Measurements from ENCODE around the gene SCLT1. TPM values are rescaled to one million over a fixed set of nuclear protein-coding genes. Genes with fewer than 3 reads are reported as not detected.

SCLT1 gene
- total and polyA plus RNA-seq, 2 of the 8 experiments (the other 6 are each of a cell fraction or from before 2014, with no cell fraction given): 4.8 to 13.1 TPM

DNA sequence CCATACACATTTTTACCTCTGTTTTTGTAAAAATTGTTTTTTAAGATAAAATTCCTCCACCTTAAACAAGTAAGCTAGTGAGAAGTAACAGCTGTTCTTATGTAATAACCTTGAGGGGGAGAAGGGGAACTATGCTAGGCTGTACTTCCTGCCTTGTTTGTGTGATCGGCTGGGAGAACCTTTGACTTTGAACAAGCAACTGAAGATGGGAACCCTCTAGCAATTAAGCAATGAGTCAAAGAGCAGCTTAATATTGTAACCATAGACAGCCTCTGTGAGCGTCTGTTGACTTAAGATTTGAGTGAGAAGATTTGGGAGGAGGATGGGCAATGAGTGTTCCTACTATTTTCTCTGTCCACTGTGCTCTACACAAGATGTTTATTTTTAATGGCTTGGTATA is 135.1 kb downstream of the SCLT1 start:
- no peaks in the 10 kb centered on the region for H3K36me3 ChIP-seq (ENCODE audit: control insufficient read depth in 2 of 4, insufficient read depth in 4 of 4, low read length in 3 of 4)
- no peak overlapping the region for H4K91ac ChIP-seq (replicated peaks; ENCODE audit: insufficient read length, low read length)
- no peak overlapping the region for H3K9ac ChIP-seq (replicated peaks in 1 of 4; ENCODE audit: extremely low read depth in 1 of 4, low read depth in 3 of 4, low read length in 3 of 4)
- H4K20me1 ChIP-seq (replicated peaks in 1 of 2; ENCODE audit: control insufficient read depth in 1 of 2, insufficient read depth in 2 of 2, low read length in 2 of 2): no peaks in the 10 kb centered on the region
- H2AFZ ChIP-seq (ENCODE audit: low read length): no peak overlapping the region
- no peak overlapping the region for H3K27ac ChIP-seq (ENCODE audit: low read depth, low read length)
- H2AK5ac ChIP-seq (ENCODE audit: low read depth, low read length): no peak overlapping the region
- H3K4me3 ChIP-seq (ENCODE audit: extremely low read depth in 1 of 4, insufficient read depth in 2 of 4, low read depth in 3 of 4, low read length in 4 of 4): no peak overlapping the region
- H3K23me2 ChIP-seq (ENCODE audit: low read depth, low read length): no peaks in the 10 kb centered on the region
- ChIA-PET POLR2A (ENCODE audit: partially characterized antibody) (no interaction called here), CTCF (ENCODE audit: partially characterized antibody) (no interaction called here)
- no peak overlapping the region for H3K23ac ChIP-seq (ENCODE audit: insufficient read length)
- no peak for FAIRE-seq
- H4K8ac ChIP-seq (ENCODE audit: extremely low read depth, insufficient read depth, low read length): no peak overlapping the region
- TF ChIP-seq EP300 (IDR thresholded peaks at IDR 0.05; ENCODE audit: borderline replicate concordance in 1 of 2, low read depth in 2 of 2, low read length in 2 of 2): no peak
- no peak for TF ChIP-seq JUND (IDR thresholded peaks at IDR 0.05; ENCODE audit: low read length)
- TF ChIP-seq MAFK (IDR thresholded peaks at IDR 0.05; ENCODE audit: low read depth, low read length): no peak
- TF ChIP-seq, protein P1, sequence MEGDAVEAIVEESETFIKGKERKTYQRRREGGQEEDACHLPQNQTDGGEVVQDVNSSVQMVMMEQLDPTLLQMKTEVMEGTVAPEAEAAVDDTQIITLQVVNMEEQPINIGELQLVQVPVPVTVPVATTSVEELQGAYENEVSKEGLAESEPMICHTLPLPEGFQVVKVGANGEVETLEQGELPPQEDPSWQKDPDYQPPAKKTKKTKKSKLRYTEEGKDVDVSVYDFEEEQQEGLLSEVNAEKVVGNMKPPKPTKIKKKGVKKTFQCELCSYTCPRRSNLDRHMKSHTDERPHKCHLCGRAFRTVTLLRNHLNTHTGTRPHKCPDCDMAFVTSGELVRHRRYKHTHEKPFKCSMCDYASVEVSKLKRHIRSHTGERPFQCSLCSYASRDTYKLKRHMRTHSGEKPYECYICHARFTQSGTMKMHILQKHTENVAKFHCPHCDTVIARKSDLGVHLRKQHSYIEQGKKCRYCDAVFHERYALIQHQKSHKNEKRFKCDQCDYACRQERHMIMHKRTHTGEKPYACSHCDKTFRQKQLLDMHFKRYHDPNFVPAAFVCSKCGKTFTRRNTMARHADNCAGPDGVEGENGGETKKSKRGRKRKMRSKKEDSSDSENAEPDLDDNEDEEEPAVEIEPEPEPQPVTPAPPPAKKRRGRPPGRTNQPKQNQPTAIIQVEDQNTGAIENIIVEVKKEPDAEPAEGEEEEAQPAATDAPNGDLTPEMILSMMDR (IDR thresholded peaks at IDR 0.05; ENCODE audit: control extremely low read depth in 1 of 3, insufficient read depth in 1 of 3, low read depth in 1 of 3, low read length in 3 of 3): no peak
- TF ChIP-seq, protein P2, sequence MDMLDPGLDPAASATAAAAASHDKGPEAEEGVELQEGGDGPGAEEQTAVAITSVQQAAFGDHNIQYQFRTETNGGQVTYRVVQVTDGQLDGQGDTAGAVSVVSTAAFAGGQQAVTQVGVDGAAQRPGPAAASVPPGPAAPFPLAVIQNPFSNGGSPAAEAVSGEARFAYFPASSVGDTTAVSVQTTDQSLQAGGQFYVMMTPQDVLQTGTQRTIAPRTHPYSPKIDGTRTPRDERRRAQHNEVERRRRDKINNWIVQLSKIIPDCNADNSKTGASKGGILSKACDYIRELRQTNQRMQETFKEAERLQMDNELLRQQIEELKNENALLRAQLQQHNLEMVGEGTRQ (IDR thresholded peaks at IDR 0.05; ENCODE audit: low read length): no peak
- TF ChIP-seq RBBP5 (IDR thresholded peaks at IDR 0.05; ENCODE audit: borderline replicate concordance, low read depth, low read length): no peak
- TF ChIP-seq TAF7 (optimal IDR thresholded peaks at IDR 0.05; ENCODE audit: borderline replicate concordance, low read depth, low read length): no peak
- no peak for TF ChIP-seq TAF1 (IDR thresholded peaks at IDR 0.05; ENCODE audit: low read depth, low read length)
- no peak for TF ChIP-seq BCL11A (IDR thresholded peaks at IDR 0.05; ENCODE audit: low read depth in 2 of 2, low read length in 2 of 2)
- TF ChIP-seq GTF2F1 (IDR thresholded peaks at IDR 0.05; ENCODE audit: borderline replicate concordance, low read depth, low read length): no peak
- TF ChIP-seq KDM4A (IDR thresholded peaks at IDR 0.05; ENCODE audit: low read depth, low read length, severe bottlenecking): no peak
- H3K18ac ChIP-seq (ENCODE audit: extremely low read depth, low read length): no peak overlapping the region
- no peak overlapping the region for H2BK20ac ChIP-seq (ENCODE audit: low read length)
- no peaks in the 10 kb centered on the region for H3K4me1 ChIP-seq (replicated peaks in 1 of 4; ENCODE audit: control insufficient read depth in 3 of 4, insufficient read depth in 4 of 4, low read length in 3 of 4)
- no peak overlapping the region for H2BK12ac ChIP-seq (ENCODE audit: low read depth, low read length)
- no peak overlapping the region for H2BK120ac ChIP-seq (replicated peaks; ENCODE audit: low read depth, low read length)
- H3K4ac ChIP-seq (replicated peaks; ENCODE audit: insufficient read length, low read depth, low read length): no peak overlapping the region
- no peak overlapping the region for H2BK15ac ChIP-seq (ENCODE audit: low read length)
- H3K79me1 ChIP-seq (ENCODE audit: low read depth, low read length): no peaks in the 10 kb centered on the region
- H3K14ac ChIP-seq (ENCODE audit: insufficient read length): no peak overlapping the region
- no peaks in the 10 kb centered on the region for H3K27me3 ChIP-seq (replicated peaks in 1 of 4; ENCODE audit: control insufficient read depth in 3 of 4, extremely low read depth in 1 of 4, insufficient read depth in 3 of 4, low read length in 3 of 4)
- WGBS, 2 experiments (ENCODE audit: extremely low coverage in 1 of 2, insufficient coverage in 1 of 2, insufficient read length in 1 of 2, insufficient replicate concordance in 2 of 2, low coverage in 1 of 2, low lambda C conversion rate in 2 of 2, missing lambda C conversion rate in 1 of 2): 76% methylated on average over 2 of the region's 2 CpGs; no CpG with 5 or more reads in 1 of the 2 experiments
- no peak overlapping the region for H2BK5ac ChIP-seq (ENCODE audit: low read depth, low read length)
- no peaks in the 10 kb centered on the region for H3K9me3 ChIP-seq (ENCODE audit: insufficient read depth in 2 of 2, low read depth in 1 of 2, low read length in 1 of 2)
- no peak overlapping the region for H4K5ac ChIP-seq (ENCODE audit: insufficient read length, low read depth, low read length)
- no peak overlapping the region for H3K56ac ChIP-seq (replicated peaks; ENCODE audit: insufficient read length, low read depth, low read length)
- no peak for DNase-seq (ENCODE audit: low read depth in 1 of 2, low spot score in 2 of 2)
- H3K79me2 ChIP-seq (ENCODE audit: control insufficient read depth in 1 of 2, insufficient read depth in 2 of 2, low read length in 2 of 2): no peaks in the 10 kb centered on the region
- H3K4me2 ChIP-seq (ENCODE audit: insufficient read depth in 1 of 2, low read depth in 2 of 2, low read length in 2 of 2): no peak overlapping the region

Data from H1 (cell line).